Keratinocyte (primary cell): ENCODE results near the gene CPAMD8. TPM values are rescaled to one million over a fixed set of nuclear protein-coding genes. Genes with fewer than 3 reads are reported as not detected.

Experiments used
- DNase-seq: peaks from one replicate; pipeline ENCODE4 v3.0.0-alpha.2; 2011; ENCODE audit warnings: low read depth, missing footprints, low spot score
- FAIRE-seq: peaks from 2 replicates; lab custom pipeline; 2011; peaks lifted over from hg19 to GRCh38; lab: Jason Lieb, UNC
- H2AFZ ChIP-seq: 2 replicates; pipeline ENCODE4 v1.6.0; 2012; ENCODE audit warnings: low read length, control low read depth, inconsistent platforms; ENCODE audit not compliant: control insufficient read depth
- H3K27ac ChIP-seq: 2 replicates; pipeline ENCODE4 v1.5.1; 2011; ENCODE audit warnings: low read length; ENCODE audit not compliant: control insufficient read depth, insufficient read depth
- H3K27me3 ChIP-seq: 3 replicates; pipeline ENCODE4 v1.6.0; 2011; ENCODE audit warnings: low read length; ENCODE audit not compliant: control insufficient read depth, insufficient read depth; ENCODE audit errors: extremely low read depth
- H3K36me3 ChIP-seq, 2 experiments: 2 replicates in 1 of 2; 3 replicates in 1 of 2; pipeline ENCODE4 v1.5.1; 2011; ENCODE audit warnings: low read length in 2 of 2, mild to moderate bottlenecking in 1 of 2; ENCODE audit not compliant: control insufficient read depth in 2 of 2, insufficient read depth in 2 of 2; ENCODE audit errors: extremely low read depth in 1 of 2
- H3K4me1 ChIP-seq: 3 replicates; pipeline ENCODE4 v1.5.1; 2011; ENCODE audit warnings: low read length; ENCODE audit not compliant: control insufficient read depth, insufficient read depth; ENCODE audit errors: extremely low read depth
- H3K4me2 ChIP-seq: 3 replicates; pipeline ENCODE4 v1.6.0; 2011; ENCODE audit warnings: low read depth, low read length; ENCODE audit not compliant: control insufficient read depth, insufficient read depth; ENCODE audit errors: extremely low read depth
- H3K4me3 ChIP-seq, 3 experiments: fragments of 200-600 bp in 1 of 3; sonication (generic) in 1 of 3; 2 replicates in 2 of 3; 3 replicates in 1 of 3; pipeline ENCODE4 v1.5.1; 2011 to 2016; ENCODE audit warnings: low read length in 3 of 3, mild to moderate bottlenecking in 3 of 3, control low read depth in 2 of 3, inconsistent platforms in 1 of 3, low read depth in 1 of 3, mixed read lengths in 1 of 3, mixed run types in 1 of 3, moderate library complexity in 1 of 3; ENCODE audit not compliant: control insufficient read depth in 2 of 3, insufficient read depth in 2 of 3; ENCODE audit errors: extremely low read depth in 1 of 3
- H3K79me2 ChIP-seq: 2 replicates; pipeline ENCODE4 v1.6.0; 2012; ENCODE audit warnings: low read length; ENCODE audit not compliant: control insufficient read depth, insufficient read depth
- H3K9ac ChIP-seq: 3 replicates; pipeline ENCODE4 v1.6.0; 2011; ENCODE audit warnings: low read length; ENCODE audit not compliant: control insufficient read depth, insufficient read depth; ENCODE audit errors: extremely low read depth
- H3K9me1 ChIP-seq: 3 replicates; pipeline ENCODE4 v1.6.0; 2011; ENCODE audit warnings: low read length; ENCODE audit not compliant: control insufficient read depth, insufficient read depth; ENCODE audit errors: extremely low read depth
- H3K9me3 ChIP-seq: 2 replicates; pipeline ENCODE4 v1.5.1; 2012; ENCODE audit warnings: low read depth, low read length; ENCODE audit not compliant: control insufficient read depth
- H4K20me1 ChIP-seq: 3 replicates; pipeline ENCODE4 v1.6.0; 2011; ENCODE audit warnings: low read length; ENCODE audit not compliant: control insufficient read depth, insufficient read depth; ENCODE audit errors: extremely low read depth
- EZH2 ChIP-seq: IDR thresholded peaks from one replicate; pipeline ENCODE4 v1.6.1; 2012; ENCODE audit warnings: inconsistent platforms, mild to moderate bottlenecking, low read length, moderate library complexity
- dilution Hi-C: fragments of 300-500 bp; cut with MboI; formaldehyde crosslinking; loops from one replicate; pipeline ENCODE4 v1.7.0; 2020; ENCODE audit warnings: low sequenced_read_pairs; ENCODE audit not compliant: extremely low pct_ligation_motif_present
- polyA plus RNA-seq, 5 experiments: library from polyadenylated mRNA; depleted of rRNA in 3 of 5; stranded (reverse) in 3 of 5; stranded (forward) in 1 of 5; unstranded in 1 of 5; fragments of >200 nt; gene quantifications; 1 replicate in 1 of 5; 2 replicates in 3 of 5; 3 replicates in 1 of 5; pipeline versions ENCODE4 v1.2.1 to v1.2.3, GENCODE V29; 2011 to 2012; ENCODE audit warnings: missing spikeins in 2 of 5, low read depth in 1 of 5, low replicate concordance in 1 of 5
- TF ChIP-seq, protein P1 (sequence below), 3 experiments: IDR thresholded peaks in 1 of 3; conservative IDR thresholded peaks in 1 of 3; optimal IDR thresholded peaks in 1 of 3; 2 replicates in 2 of 3; 3 replicates in 1 of 3; pipeline versions ENCODE3 to v1.5.1; 2011; ENCODE audit warnings: low read length in 3 of 3, mild to moderate bottlenecking in 3 of 3, moderate library complexity in 2 of 3, control low read depth in 1 of 3, inconsistent platforms in 1 of 3; ENCODE audit not compliant: insufficient read depth in 2 of 3; ENCODE audit errors: extremely low read depth in 1 of 3

The CPAMD8 gene
- polyA plus RNA-seq, 1 donor (not counting 4 experiments of a cell fraction or from before 2014, with no cell fraction given) = 0.38 TPM

DNA sequence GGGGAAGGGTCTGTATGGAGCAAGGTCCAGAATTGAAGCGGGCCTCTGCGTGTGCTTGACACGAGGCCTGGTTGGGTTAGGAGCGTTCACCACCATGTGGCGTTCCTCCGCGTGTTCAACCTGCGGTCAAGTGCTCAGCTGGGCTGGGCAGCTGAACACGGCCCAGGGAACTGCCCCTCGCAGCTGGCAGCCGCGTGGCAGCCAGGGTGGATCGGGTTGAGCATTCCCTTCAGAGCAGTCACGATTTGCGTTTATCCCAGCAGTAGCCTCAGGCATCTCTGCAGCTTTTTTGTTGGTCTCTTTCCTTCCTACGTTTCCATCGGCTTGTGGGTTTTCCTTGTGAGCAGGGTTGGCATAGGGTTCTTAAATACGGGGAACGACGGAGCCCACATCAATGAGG lies 166.5 kb downstream of the CPAMD8 start:
- Histone ChIP-seq H3K9me3 (no peaks in the 10 kb centered on the region), H3K27ac (no peak overlapping the region), H3K36me3 (peaks cover 5 to 8% of the 10 kb centered on the region in 2 experiments), H4K20me1 (no peaks in the 10 kb centered on the region), H3K79me2 (no peaks in the 10 kb centered on the region), H3K4me3 (no peak overlapping the region), H2AFZ (no peak overlapping the region), H3K4me1 (no peaks in the 10 kb centered on the region), H3K9me1 (no peaks in the 10 kb centered on the region), H3K27me3 (no peaks in the 10 kb centered on the region), H3K4me2 (no peak overlapping the region), H3K9ac (no peak overlapping the region)
- FAIRE-seq (no peak), DNase-seq (no peak)
- dilution Hi-C loops = no loop called here
- TF ChIP-seq, protein P1, sequence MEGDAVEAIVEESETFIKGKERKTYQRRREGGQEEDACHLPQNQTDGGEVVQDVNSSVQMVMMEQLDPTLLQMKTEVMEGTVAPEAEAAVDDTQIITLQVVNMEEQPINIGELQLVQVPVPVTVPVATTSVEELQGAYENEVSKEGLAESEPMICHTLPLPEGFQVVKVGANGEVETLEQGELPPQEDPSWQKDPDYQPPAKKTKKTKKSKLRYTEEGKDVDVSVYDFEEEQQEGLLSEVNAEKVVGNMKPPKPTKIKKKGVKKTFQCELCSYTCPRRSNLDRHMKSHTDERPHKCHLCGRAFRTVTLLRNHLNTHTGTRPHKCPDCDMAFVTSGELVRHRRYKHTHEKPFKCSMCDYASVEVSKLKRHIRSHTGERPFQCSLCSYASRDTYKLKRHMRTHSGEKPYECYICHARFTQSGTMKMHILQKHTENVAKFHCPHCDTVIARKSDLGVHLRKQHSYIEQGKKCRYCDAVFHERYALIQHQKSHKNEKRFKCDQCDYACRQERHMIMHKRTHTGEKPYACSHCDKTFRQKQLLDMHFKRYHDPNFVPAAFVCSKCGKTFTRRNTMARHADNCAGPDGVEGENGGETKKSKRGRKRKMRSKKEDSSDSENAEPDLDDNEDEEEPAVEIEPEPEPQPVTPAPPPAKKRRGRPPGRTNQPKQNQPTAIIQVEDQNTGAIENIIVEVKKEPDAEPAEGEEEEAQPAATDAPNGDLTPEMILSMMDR (optimal IDR thresholded peaks at IDR 0.05 in 1 of 3, IDR thresholded peaks at IDR 0.05 in 1 of 3, conservative IDR thresholded peaks at IDR 0.05 in 1 of 3; ENCODE audit: extremely low read depth in 1 of 3, insufficient read depth in 2 of 3, low read length in 3 of 3) = no peak
- TF ChIP-seq EZH2 = no peak

- no peak for TF ChIP-seq EZH2
- TF ChIP-seq, protein P1 (optimal IDR thresholded peaks at IDR 0.05 in 1 of 3, IDR thresholded peaks at IDR 0.05 in 1 of 3, conservative IDR thresholded peaks at IDR 0.05 in 1 of 3; ENCODE audit: extremely low read depth in 1 of 3, insufficient read depth in 2 of 3, low read length in 3 of 3) = no peak
- Histone ChIP-seq H3K9ac (no peak overlapping the region), H3K9me1 (no peaks in the 10 kb centered on the region), H2AFZ (no peak overlapping the region), H4K20me1 (no peaks in the 10 kb centered on the region), H3K27ac (no peak overlapping the region), H3K36me3 (peaks cover 7 to 9% of the 10 kb centered on the region in 2 experiments), H3K4me2 (no peak overlapping the region), H3K79me2 (no peaks in the 10 kb centered on the region), H3K4me3 (no peak overlapping the region), H3K9me3 (no peaks in the 10 kb centered on the region), H3K4me1 (no peaks in the 10 kb centered on the region), H3K27me3 (no peaks in the 10 kb centered on the region)
- FAIRE-seq (no peak), DNase-seq (no peak)
- dilution Hi-C loops = no loop called here
Measured at GRCh38 chr19:16859626-16860025, 167.0 kb downstream of the CPAMD8 start.
